Subcutaneous abdominal adipose tissue (tissue), 5 donors: ENCODE measurements around the gene RBFOX2.
A peak's percentile ranks its signal among the peaks of the same experiment; 100 is the strongest.

ENCODE experiments used
- H3K27ac ChIP-seq: one replicate; pipeline ENCODE4 v1.7.0; 2013; ENCODE audit warnings: low read depth, mild to moderate bottlenecking, inconsistent platforms, low read length, moderate library complexity
- H3K27me3 ChIP-seq, 5 donors: one replicate each; pipeline ENCODE4 v1.7.0; 2013; ENCODE audit warnings: low read length in 5 of 5, inconsistent platforms in 1 of 5; ENCODE audit not compliant: control insufficient read depth in 5 of 5, insufficient read depth in 4 of 5
- H3K36me3 ChIP-seq, 5 donors: one replicate each; pipeline ENCODE4 v1.7.0; 2013; ENCODE audit warnings: low read length in 5 of 5; ENCODE audit not compliant: control insufficient read depth in 5 of 5, insufficient read depth in 5 of 5
- H3K4me1 ChIP-seq, 5 donors: one replicate each; pipeline ENCODE4 v1.7.0; 2013; ENCODE audit warnings: low read length in 5 of 5, mild to moderate bottlenecking in 3 of 5, moderate library complexity in 1 of 5; ENCODE audit not compliant: control insufficient read depth in 5 of 5, insufficient read depth in 5 of 5
- H3K4me3 ChIP-seq, 5 donors: one replicate each; pipeline ENCODE4 v1.7.0; 2013; ENCODE audit warnings: low read length in 5 of 5, low read depth in 1 of 5
- H3K9ac ChIP-seq, 5 donors: one replicate each; pipeline ENCODE4 v1.7.0; 2013; ENCODE audit warnings: low read length in 5 of 5, mild to moderate bottlenecking in 4 of 5, moderate library complexity in 3 of 5
- H3K9me3 ChIP-seq, 5 donors: one replicate each; pipeline ENCODE4 v1.7.0; 2013; ENCODE audit warnings: low read length in 5 of 5; ENCODE audit not compliant: control insufficient read depth in 5 of 5
- donor health status: healthy.
- donor health status: healthy.
- donor health status: healthy.
- donor health status: healthy.
- donor health status: healthy.

The RBFOX2 gene

GRCh38 chr22:36010882-36011281 lies 17.7 kb downstream of the RBFOX2 start:
- Histone ChIP-seq H3K36me3 (no peaks in the 10 kb centered on the region), H3K9ac (peak overlapping the region in 1 of 5 donors; percentile 36), H3K4me3 (no peak overlapping the region), H3K27ac (no peak overlapping the region), H3K4me1 (peaks cover 0 to 12% (median 9%) of the 10 kb centered on the region in 5 donors), H3K27me3 (no peaks in the 10 kb centered on the region), H3K9me3 (no peaks in the 10 kb centered on the region)

GRCh38 chr22:36010090-36010489 lies 18.5 kb downstream of the RBFOX2 start:
- H3K4me1 ChIP-seq = peaks cover 0 to 7% (median 5%) of the 10 kb centered on the region in 5 donors
- H3K27ac ChIP-seq = no peak overlapping the region
- H3K36me3 ChIP-seq = no peaks in the 10 kb centered on the region
- no peak overlapping the region for H3K4me3 ChIP-seq
- H3K9ac ChIP-seq = no peak overlapping the region
- no peaks in the 10 kb centered on the region for H3K27me3 ChIP-seq
- no peaks in the 10 kb centered on the region for H3K9me3 ChIP-seq

- Histone ChIP-seq H3K27me3 (no peaks in the 10 kb centered on the region), H3K9ac (no peak overlapping the region), H3K27ac (no peak overlapping the region), H3K36me3 (no peaks in the 10 kb centered on the region), H3K4me3 (no peak overlapping the region), H3K9me3 (no peaks in the 10 kb centered on the region), H3K4me1 (peaks cover 0 to 7% (median 5%) of the 10 kb centered on the region in 5 donors)
These were observed 19.5 kb downstream of the RBFOX2 start for GRCh38 chr22:36009085-36009484.

GRCh38 chr22:36008565-36008964 lies 20.1 kb downstream of the RBFOX2 start:
- Histone ChIP-seq H3K27me3 (no peaks in the 10 kb centered on the region), H3K27ac (no peak overlapping the region), H3K9ac (no peak overlapping the region), H3K4me1 (peaks cover 0 to 7% (median 5%) of the 10 kb centered on the region in 5 donors), H3K9me3 (no peaks in the 10 kb centered on the region), H3K4me3 (no peak overlapping the region), H3K36me3 (no peaks in the 10 kb centered on the region)

- Histone ChIP-seq H3K4me3 (no peak overlapping the region), H3K36me3 (no peaks in the 10 kb centered on the region), H3K4me1 (peaks cover 0 to 7% (median 5%) of the 10 kb centered on the region in 5 donors), H3K9ac (no peak overlapping the region), H3K9me3 (no peaks in the 10 kb centered on the region), H3K27ac (no peak overlapping the region), H3K27me3 (no peaks in the 10 kb centered on the region)
These were observed 20.5 kb downstream of the RBFOX2 start for GRCh38 chr22:36008131-36008530.

- Histone ChIP-seq H3K4me3 (no peak overlapping the region), H3K27me3 (no peaks in the 10 kb centered on the region), H3K27ac (no peak overlapping the region), H3K4me1 (peaks cover 0 to 4% (median 4%) of the 10 kb centered on the region in 5 donors), H3K9ac (no peak overlapping the region), H3K36me3 (no peaks in the 10 kb centered on the region), H3K9me3 (no peaks in the 10 kb centered on the region)
These were observed 24.5 kb downstream of the RBFOX2 start for GRCh38 chr22:36003972-36004674.

GRCh38 chr22:36002718-36003260 lies 25.8 kb downstream of the RBFOX2 start:
- Histone ChIP-seq H3K36me3 (no peaks in the 10 kb centered on the region), H3K4me1 (peaks cover 0 to 4% (median 3%) of the 10 kb centered on the region in 5 donors), H3K9me3 (no peaks in the 10 kb centered on the region), H3K4me3 (no peak overlapping the region), H3K27me3 (no peaks in the 10 kb centered on the region), H3K27ac (no peak overlapping the region), H3K9ac (no peak overlapping the region)

- Histone ChIP-seq H3K36me3 (no peaks in the 10 kb centered on the region), H3K27me3 (no peaks in the 10 kb centered on the region), H3K9ac (no peak overlapping the region), H3K9me3 (no peaks in the 10 kb centered on the region), H3K4me3 (no peak overlapping the region), H3K4me1 (peaks cover 0 to 4% (median 3%) of the 10 kb centered on the region in 5 donors), H3K27ac (no peak overlapping the region)
These were observed 26.5 kb downstream of the RBFOX2 start for GRCh38 chr22:36002084-36002483.

GRCh38 chr22:35998748-35999147 lies 29.9 kb downstream of the RBFOX2 start:
- H3K27me3 ChIP-seq = no peaks in the 10 kb centered on the region
- no peak overlapping the region for H3K27ac ChIP-seq
- no peak overlapping the region for H3K9ac ChIP-seq
- H3K4me3 ChIP-seq = no peak overlapping the region
- H3K36me3 ChIP-seq = no peaks in the 10 kb centered on the region
- no peaks in the 10 kb centered on the region for H3K9me3 ChIP-seq
- peaks cover 0 to 24% (median 11%) of the 10 kb centered on the region in 5 donors for H3K4me1 ChIP-seq

- no peak overlapping the region for H3K4me3 ChIP-seq
- no peaks in the 10 kb centered on the region for H3K27me3 ChIP-seq
- no peak overlapping the region for H3K9ac ChIP-seq
- no peak overlapping the region for H3K27ac ChIP-seq
- H3K36me3 ChIP-seq = no peaks in the 10 kb centered on the region
- no peaks in the 10 kb centered on the region for H3K9me3 ChIP-seq
- H3K4me1 ChIP-seq = peaks cover 0 to 24% (median 11%) of the 10 kb centered on the region in 5 donors
These were observed 31.2 kb downstream of the RBFOX2 start for GRCh38 chr22:35997438-35997837.
